GM23248 (cell line): ENCODE measurements around the gene COL23A1.

Source experiments
- EZH2 ChIP-seq: fragments of 200-600 bp; sonication (generic); IDR thresholded peaks from 2 replicates; pipeline ENCODE4 v1.6.1; 2018; ENCODE audit warnings: antibody characterized with exemption, mild to moderate bottlenecking; ENCODE audit not compliant: insufficient read depth, poor library complexity, severe bottlenecking
- EZH2phosphoT487 ChIP-seq: fragments of 200-600 bp; sonication (generic); IDR thresholded peaks from 2 replicates; pipeline ENCODE4 v1.6.1; 2018; ENCODE audit warnings: antibody characterized with exemption, moderate library complexity, mild to moderate bottlenecking, low read depth; ENCODE audit not compliant: insufficient read depth

DNA sequence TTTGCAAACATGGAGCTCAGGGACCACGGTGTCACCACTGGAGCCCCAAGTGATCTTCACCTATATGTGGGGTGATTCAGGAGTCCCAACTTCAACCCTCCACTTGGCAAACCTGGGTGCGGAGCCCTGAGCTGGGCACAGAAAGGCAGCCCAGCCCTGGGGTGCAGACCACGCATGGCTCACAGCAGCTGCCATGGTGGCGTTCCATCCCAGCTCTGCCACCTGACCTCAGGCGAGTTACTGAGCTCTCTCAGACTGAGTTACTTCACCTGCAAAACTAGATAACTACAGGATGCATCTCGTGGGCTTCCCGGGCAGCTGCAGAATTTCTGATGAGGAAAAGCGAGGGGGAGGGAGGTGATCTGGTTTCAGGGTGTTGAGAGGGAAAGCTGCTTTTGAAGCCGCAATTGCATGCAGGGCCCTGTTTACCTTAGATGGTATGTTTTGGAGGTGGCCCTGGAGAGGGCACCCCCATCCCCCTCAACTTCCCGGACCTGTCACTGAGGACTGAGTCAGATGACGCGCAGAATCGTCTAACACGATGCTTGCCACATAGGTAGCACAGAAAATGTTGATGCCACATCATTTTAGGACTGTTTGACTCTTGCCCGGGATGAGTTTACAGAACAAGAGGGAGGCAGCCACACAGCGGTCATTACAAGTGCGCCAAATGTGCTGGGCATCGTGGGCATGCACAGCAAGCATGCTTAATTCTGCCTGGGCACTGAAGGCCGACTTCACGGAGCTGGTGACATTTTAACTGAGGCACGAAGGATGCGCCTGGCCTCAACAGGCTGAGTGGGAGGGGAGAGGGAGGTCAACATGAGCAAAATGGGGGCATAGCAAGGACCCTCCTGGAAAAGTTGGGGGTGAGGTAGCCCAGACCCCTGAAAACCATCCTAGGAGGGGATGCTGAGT lies 154.6 kb downstream of the COL23A1 start:
- TF ChIP-seq EZH2phosphoT487 (no peak), EZH2 (no peak)
